Measurements from ENCODE around the gene IGHMBP2.

The IGHMBP2 gene

DNA sequence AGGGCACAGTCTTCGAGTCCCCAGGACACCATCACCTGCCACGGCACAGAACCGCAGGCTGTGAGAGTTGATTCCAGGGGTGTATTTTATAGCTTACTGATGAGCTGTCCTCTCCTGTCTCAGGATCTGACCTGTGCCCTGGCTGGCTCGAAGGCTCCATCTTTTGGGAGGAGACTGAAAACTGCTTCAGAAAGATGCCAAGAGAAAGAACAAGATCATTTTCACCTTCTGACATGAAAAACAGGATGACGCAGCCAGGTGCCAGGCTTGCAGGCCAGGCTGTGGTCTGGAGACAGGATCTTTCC, 74.9 kb downstream of the IGHMBP2 start:
- DNase-seq (ENCODE audit: extremely low spot score) = no peak
- CTCF ChIA-PET = interaction anchor here (2.2 kb wide), 1 partner anchor 11 kb away, joined by 9 read pairs; no protein-coding TSS in a partner anchor
- TF ChIP-seq, protein P1, sequence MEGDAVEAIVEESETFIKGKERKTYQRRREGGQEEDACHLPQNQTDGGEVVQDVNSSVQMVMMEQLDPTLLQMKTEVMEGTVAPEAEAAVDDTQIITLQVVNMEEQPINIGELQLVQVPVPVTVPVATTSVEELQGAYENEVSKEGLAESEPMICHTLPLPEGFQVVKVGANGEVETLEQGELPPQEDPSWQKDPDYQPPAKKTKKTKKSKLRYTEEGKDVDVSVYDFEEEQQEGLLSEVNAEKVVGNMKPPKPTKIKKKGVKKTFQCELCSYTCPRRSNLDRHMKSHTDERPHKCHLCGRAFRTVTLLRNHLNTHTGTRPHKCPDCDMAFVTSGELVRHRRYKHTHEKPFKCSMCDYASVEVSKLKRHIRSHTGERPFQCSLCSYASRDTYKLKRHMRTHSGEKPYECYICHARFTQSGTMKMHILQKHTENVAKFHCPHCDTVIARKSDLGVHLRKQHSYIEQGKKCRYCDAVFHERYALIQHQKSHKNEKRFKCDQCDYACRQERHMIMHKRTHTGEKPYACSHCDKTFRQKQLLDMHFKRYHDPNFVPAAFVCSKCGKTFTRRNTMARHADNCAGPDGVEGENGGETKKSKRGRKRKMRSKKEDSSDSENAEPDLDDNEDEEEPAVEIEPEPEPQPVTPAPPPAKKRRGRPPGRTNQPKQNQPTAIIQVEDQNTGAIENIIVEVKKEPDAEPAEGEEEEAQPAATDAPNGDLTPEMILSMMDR (IDR thresholded peaks at IDR 0.05; ENCODE audit: control extremely low read depth, extremely low read depth, low read depth, missing control alignments) = no peak
- POLR2A ChIA-PET = no interaction called here

DNA sequence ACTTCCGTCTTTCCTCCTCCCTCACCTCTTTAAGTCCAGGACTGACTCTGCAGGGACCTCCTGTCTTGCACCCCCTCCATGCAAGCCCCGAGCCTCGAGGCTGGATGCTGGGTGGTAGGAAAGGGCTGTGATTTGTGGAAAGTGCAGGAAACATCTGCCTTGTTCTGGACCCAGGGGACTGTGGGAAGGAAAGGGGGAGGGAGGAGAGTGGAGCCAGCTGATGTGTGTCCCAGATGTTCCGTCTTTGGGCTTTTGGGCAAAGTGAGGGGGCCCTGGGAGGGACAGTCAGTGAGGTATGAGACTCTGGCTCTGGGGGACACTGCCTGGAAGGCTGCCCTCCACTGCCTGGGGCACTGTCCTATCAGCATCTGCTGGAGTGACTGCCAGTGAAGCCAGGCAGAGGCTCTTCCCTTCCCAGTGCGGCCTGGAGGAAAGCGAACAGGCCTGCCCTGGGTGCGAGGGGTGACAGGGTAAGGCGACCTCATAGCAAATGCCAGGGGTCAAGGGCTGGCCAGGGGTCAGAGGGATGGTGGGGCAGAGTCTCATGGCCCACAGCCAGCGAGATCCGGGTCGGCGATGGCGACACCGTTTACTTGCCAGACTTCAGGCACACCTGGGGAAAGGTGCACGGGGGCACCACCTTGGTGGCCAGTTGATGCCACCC, 75.4 kb downstream of the IGHMBP2 start:
- ChIA-PET CTCF (interaction anchor here (2.2 kb wide), 1 partner anchor 10 kb away, joined by 9 read pairs; no protein-coding TSS in a partner anchor), POLR2A (no interaction called here)
- DNase-seq (ENCODE audit: extremely low spot score) = no peak
- TF ChIP-seq, protein P1 (IDR thresholded peaks at IDR 0.05; ENCODE audit: control extremely low read depth, extremely low read depth, low read depth, missing control alignments) = no peak

DNA sequence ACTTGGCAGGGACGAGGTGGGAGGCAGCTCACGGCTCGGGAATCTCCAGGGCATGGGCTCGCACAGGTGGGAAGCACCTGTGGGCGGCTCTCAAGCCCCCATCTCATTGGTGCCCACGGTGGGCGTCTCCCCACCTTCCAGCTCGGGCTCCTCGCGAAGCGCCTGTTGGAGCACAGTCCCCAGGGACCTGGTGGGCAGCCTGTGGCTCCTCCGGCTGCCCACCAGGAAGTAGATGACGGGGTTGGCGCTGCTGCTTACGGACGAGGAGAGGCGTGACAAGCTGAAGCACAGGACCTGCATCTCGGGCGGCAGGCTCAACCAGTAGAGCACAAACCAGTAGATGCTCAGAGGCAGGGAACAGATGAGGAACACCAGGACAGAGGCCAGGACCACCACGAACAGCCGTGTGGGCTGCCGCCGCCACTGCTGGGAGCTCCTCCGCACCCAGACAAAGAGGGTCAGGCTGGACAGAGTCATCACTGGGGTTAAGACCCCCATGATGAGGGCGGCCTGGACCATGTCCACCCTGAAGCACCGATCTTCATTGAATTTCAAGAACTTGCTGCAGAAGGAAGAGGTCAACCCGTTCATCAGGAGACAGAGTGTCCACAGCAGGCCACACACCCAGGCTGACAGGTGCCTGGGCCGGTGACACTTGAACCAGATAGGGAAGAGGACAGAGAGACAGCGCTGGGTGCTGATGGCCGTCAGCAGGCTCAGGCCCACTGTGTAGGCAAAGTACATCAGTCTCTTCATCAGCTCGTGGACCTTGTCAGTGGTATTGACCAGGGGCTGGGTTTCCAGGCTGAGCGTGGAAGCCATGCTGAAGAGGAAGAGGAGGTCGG, 76.5 kb downstream of the IGHMBP2 start:
- ChIA-PET POLR2A (no interaction called here), CTCF (interaction anchor here (2.2 kb wide), 1 partner anchor 9 kb away, joined by 9 read pairs; no protein-coding TSS in a partner anchor)
- DNase-seq (ENCODE audit: extremely low spot score) = no peak
- TF ChIP-seq, protein P1 (IDR thresholded peaks at IDR 0.05; ENCODE audit: control extremely low read depth, extremely low read depth, low read depth, missing control alignments) = no peak

DNA sequence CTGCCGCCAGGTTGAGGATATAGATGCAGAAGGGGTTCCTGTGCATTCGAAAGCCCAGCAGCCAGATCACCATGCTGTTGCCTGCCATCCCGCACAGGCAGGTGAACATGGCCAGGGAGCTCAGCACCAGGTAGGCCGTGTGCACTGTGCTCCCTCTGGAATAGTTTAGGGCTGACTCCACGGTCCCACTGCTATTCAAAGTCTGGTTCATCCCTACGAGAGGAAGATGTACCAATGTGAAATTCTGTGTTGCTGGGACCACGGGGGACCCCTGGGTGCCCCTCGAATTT, 77.0 kb downstream of the IGHMBP2 start, which contains the start of gene MRGPRD:
MRGPRD (minus strand) TSS at position 211 of the 290 bp plus-strand sequence; CDS start at position 211, 0 bp downstream.
- ChIA-PET CTCF (no interaction called here), POLR2A (no interaction called here)

DNA sequence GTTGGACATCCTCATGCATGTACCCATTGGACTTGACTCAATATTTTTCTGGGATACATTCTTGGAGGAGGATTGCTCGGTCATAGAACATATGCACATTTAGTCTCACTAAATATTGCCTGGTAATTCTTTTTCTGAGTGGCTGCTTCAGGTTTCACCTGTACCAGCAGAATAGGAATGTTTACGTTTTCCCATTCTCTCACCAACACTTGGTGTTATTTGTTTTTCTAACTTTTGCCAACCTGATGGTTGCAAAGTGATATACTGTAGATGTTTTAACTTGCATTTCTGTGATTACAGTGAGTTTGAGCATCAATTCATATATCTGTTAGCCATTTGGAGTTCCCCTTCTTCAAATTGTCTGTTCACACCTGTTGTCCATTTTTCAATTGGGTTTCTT, 78.4 kb downstream of the IGHMBP2 start:
- CTCF ChIA-PET = no interaction called here
- TF ChIP-seq, protein P1 (IDR thresholded peaks at IDR 0.05; ENCODE audit: control extremely low read depth, extremely low read depth, low read depth, missing control alignments) = no peak
- POLR2A ChIA-PET = no interaction called here
- no peak for DNase-seq (ENCODE audit: extremely low spot score)

More for the DNA sequence above, 77.0 kb downstream of the IGHMBP2 start, which contains the start of gene MRGPRD:
- TF ChIP-seq, protein P1 (IDR thresholded peaks at IDR 0.05; ENCODE audit: control extremely low read depth, extremely low read depth, low read depth, missing control alignments) = no peak
- DNase-seq (ENCODE audit: extremely low spot score) = no peak

DNA sequence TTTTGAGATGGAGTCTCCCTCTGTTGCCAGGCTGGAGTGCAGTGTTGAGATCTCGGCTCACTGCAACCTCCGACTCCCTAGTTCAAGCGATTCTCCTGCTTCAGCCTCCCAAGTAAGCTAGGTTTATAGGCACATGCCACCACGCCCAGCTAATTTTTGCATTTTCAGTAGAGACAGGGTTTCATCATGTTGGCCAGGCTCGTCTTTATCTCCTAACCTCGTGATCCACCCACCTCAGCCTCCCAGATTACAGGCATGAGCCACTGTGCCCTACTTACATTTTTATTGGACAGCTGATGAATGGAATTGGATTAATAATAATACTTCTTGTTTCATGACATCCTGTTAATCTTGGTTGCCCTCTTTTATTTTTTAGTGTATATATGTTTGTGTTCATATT, 80.1 kb downstream of the IGHMBP2 start:
- POLR2A ChIA-PET = no interaction called here
- TF ChIP-seq, protein P1 (IDR thresholded peaks at IDR 0.05; ENCODE audit: control extremely low read depth, extremely low read depth, low read depth, missing control alignments) = no peak
- CTCF ChIA-PET = no interaction called here
- no peak for DNase-seq (ENCODE audit: extremely low spot score)

Measured in GM10248 (cell line).